CD4-positive, alpha-beta T cell (primary cell): Measurements from ENCODE around the gene CACNA2D3. TPM values are rescaled to one million over a fixed set of nuclear protein-coding genes. Genes with fewer than 3 reads are reported as not detected.

Experiments
- ATAC-seq: fragments of 200-7000 bp; cut with Tn5 transposase; one replicate; pipeline ENCODE4 v1.10.0; 2022; ENCODE audit warnings: mild to moderate bottlenecking; ENCODE audit not compliant: poor library complexity
- CTCF ChIA-PET: fragments of 350-600 bp; sonication (Branson Sonifier 250); formaldehyde crosslinking; loops from one replicate; lab custom pipeline; 2021; ENCODE audit warnings: antibody characterized with exemption, inconsistent platforms; lab: Charles Lee
- POLR2A ChIA-PET: fragments of 350-600 bp; sonication (Branson Sonifier 250); formaldehyde crosslinking; loops from one replicate; lab custom pipeline; 2021; ENCODE audit warnings: antibody characterized with exemption, inconsistent platforms; lab: Charles Lee
- DNase-seq, 14 experiments: peaks; one replicate each; pipeline ENCODE4 v3.0.0-alpha.2; 2013 to 2020; ENCODE audit warnings: mixed read lengths in 2 of 14
- H3K27ac ChIP-seq, 2 donors: one replicate each; pipeline versions ENCODE4 v1.5.1 to v1.7.0; 2013; ENCODE audit warnings: low read length in 2 of 2, low read depth in 1 of 2, mild to moderate bottlenecking in 1 of 2
- H3K27me3 ChIP-seq, 2 experiments: 1 replicate in 1 of 2; 2 replicates in 1 of 2; pipeline versions ENCODE4 v1.6.1 to v1.7.0; 2013; ENCODE audit warnings: low read length in 2 of 2, control low read depth in 1 of 2, mild to moderate bottlenecking in 1 of 2, moderate library complexity in 1 of 2; ENCODE audit not compliant: insufficient read depth in 2 of 2, control insufficient read depth in 1 of 2
- H3K36me3 ChIP-seq: one replicate; pipeline ENCODE4 v1.6.1; 2013; ENCODE audit warnings: low read length, control low read depth; ENCODE audit not compliant: insufficient read depth
- H3K4me1 ChIP-seq: one replicate; pipeline ENCODE4 v1.6.1; 2013; ENCODE audit warnings: low read length, control low read depth; ENCODE audit not compliant: insufficient read depth
- H3K4me3 ChIP-seq: one replicate; pipeline ENCODE4 v1.5.1; 2013; ENCODE audit warnings: mild to moderate bottlenecking, low read length, moderate library complexity
- H3K9me3 ChIP-seq, 2 experiments: 1 replicate in 1 of 2; 2 replicates in 1 of 2; pipeline versions ENCODE4 v1.6.1 to v1.7.0; 2013; ENCODE audit warnings: low read length in 2 of 2, mild to moderate bottlenecking in 2 of 2, control low read depth in 1 of 2, moderate library complexity in 1 of 2; ENCODE audit not compliant: control insufficient read depth in 1 of 2, insufficient read depth in 1 of 2
- H3K27ac Mint-ChIP-seq: one replicate; pipeline ENCODE4 v1.8.0; 2020; ENCODE audit warnings: mixed read lengths
- H3K27me3 Mint-ChIP-seq: one replicate; pipeline ENCODE4 v1.8.0; 2021; ENCODE audit warnings: mixed read lengths
- H3K36me3 Mint-ChIP-seq: one replicate; pipeline ENCODE4 v1.8.0; 2021; ENCODE audit warnings: low read depth, mixed read lengths
- H3K4me1 Mint-ChIP-seq: one replicate; pipeline ENCODE4 v1.8.0; 2021; ENCODE audit warnings: low read depth, mixed read lengths
- H3K4me3 Mint-ChIP-seq: one replicate; pipeline ENCODE4 v1.8.0; 2020; ENCODE audit warnings: mild to moderate bottlenecking, mixed read lengths
- H3K9me3 Mint-ChIP-seq: one replicate; pipeline ENCODE4 v1.8.0; 2020; ENCODE audit warnings: mixed read lengths
- CTCF ChIP-seq: fragments of 200-600 bp; IDR thresholded peaks from one replicate; pipeline ENCODE4 v1.8.0; 2022; ENCODE audit warnings: antibody characterized with exemption, mild to moderate bottlenecking
- intact Hi-C, 2 experiments: fragments of 100-400 bp; cut with DNase I in 1 of 2; cut with micrococcal nuclease in 1 of 2; formaldehyde crosslinking; loops; one replicate each; pipeline versions ENCODE4 v1.15.1 to v1.9.0; 2023 to 2025; cut with DNase I, micrococcal nuclease
- total RNA-seq, 174 experiments: library from RNA in 2 of 174; stranded (reverse) in 2 of 174; gene quantifications; one replicate each; pipeline ENCODE4 v1.2.3 and lab custom pipeline; 2021 to 2026

Gene CACNA2D3
- total RNA-seq, 2 experiments from 2014 or later = 0.08 TPM; not detected in 1

DNA sequence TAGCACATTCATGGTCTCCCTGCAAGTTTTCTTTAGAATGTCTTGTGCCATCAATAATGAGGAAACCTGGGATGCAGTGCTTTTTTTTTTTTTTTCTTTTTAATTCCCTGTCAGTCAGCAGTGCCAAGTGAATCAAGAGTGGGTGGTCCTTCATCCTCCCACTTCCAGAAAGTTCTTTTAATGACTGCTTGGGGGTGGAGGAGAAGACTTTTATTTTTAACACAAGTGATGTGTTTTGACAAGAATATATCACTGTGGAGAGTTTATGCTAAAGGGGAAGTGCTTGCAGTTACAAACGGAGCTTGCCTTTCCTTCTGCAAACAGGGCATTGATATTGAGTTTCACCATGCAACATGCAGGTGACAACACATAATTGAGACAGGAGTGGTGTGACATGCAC, 69.7 kb downstream of the CACNA2D3 start:
- Histone ChIP-seq H3K4me1 (no peaks in the 10 kb centered on the region), H3K36me3 (no peaks in the 10 kb centered on the region), H3K27me3 (no peaks in the 10 kb centered on the region), H3K9me3 (peaks cover 0 to 9% of the 10 kb centered on the region in 2 experiments), H3K27ac (no peak overlapping the region), H3K4me3 (no peak overlapping the region)
- Mint-ChIP-seq H3K4me1 (no peaks in the 10 kb centered on the region), H3K27me3 (no peaks in the 10 kb centered on the region), H3K36me3 (no peaks in the 10 kb centered on the region), H3K27ac (no peak overlapping the region), H3K4me3 (no peak overlapping the region), H3K9me3 (peaks cover 14% of the 10 kb centered on the region)
- intact Hi-C loops = no loop called here
- DNase-seq (no peak), ATAC-seq (no peak)
- POLR2A ChIA-PET = no interaction called here
- TF ChIP-seq CTCF = no peak
- CTCF ChIA-PET = no interaction called here

- CTCF ChIA-PET = no interaction called here
- POLR2A ChIA-PET = no interaction called here
- intact Hi-C loops = no loop called here
These were observed 70.7 kb downstream of the CACNA2D3 start for GRCh38 chr3:54193093-54193492.

GRCh38 chr3:54196360-54196991, 74.1 kb downstream of the CACNA2D3 start:
- Histone ChIP-seq H3K9me3 (peaks cover 0 to 7% of the 10 kb centered on the region in 2 experiments), H3K36me3 (no peaks in the 10 kb centered on the region), H3K4me3 (no peak overlapping the region), H3K27ac (no peak overlapping the region), H3K4me1 (no peaks in the 10 kb centered on the region), H3K27me3 (no peaks in the 10 kb centered on the region)
- ChIA-PET CTCF (no interaction called here), POLR2A (no interaction called here)
- H3K27me3 Mint-ChIP-seq = no peaks in the 10 kb centered on the region
- TF ChIP-seq CTCF = no peak
- no peak overlapping the region for H3K4me3 Mint-ChIP-seq
- no peak overlapping the region for H3K27ac Mint-ChIP-seq
- no peaks in the 10 kb centered on the region for H3K36me3 Mint-ChIP-seq
- no peak for ATAC-seq
- intact Hi-C loops = no loop called here
- H3K4me1 Mint-ChIP-seq = no peaks in the 10 kb centered on the region
- DNase-seq = no peak
- H3K9me3 Mint-ChIP-seq = peaks cover 3% of the 10 kb centered on the region

More at GRCh38 chr3:54193093-54193492, 70.7 kb downstream of the CACNA2D3 start:
- ATAC-seq = no peak
- TF ChIP-seq CTCF = no peak
- H3K27me3 ChIP-seq = no peaks in the 10 kb centered on the region
- Mint-ChIP-seq H3K27me3 (no peaks in the 10 kb centered on the region), H3K36me3 (no peaks in the 10 kb centered on the region), H3K4me3 (no peak overlapping the region), H3K9me3 (peaks cover 7% of the 10 kb centered on the region), H3K4me1 (no peaks in the 10 kb centered on the region), H3K27ac (no peak overlapping the region)
- no peaks in the 10 kb centered on the region for H3K4me1 ChIP-seq
- no peak overlapping the region for H3K4me3 ChIP-seq
- peaks cover 0 to 4% of the 10 kb centered on the region in 2 experiments for H3K9me3 ChIP-seq
- DNase-seq = no peak
- H3K27ac ChIP-seq = no peak overlapping the region
- H3K36me3 ChIP-seq = no peaks in the 10 kb centered on the region
